ENCODE data around the gene SH3PXD2A.

The SH3PXD2A gene

GRCh38 chr10:103658049-103658577 lies 197.3 kb downstream of the SH3PXD2A start:
- Histone ChIP-seq H3K27ac (no peak overlapping the region), H3K4me1 (peaks cover 2% of the 10 kb centered on the region), H3K9me3 (ENCODE audit: control insufficient read depth, low read length) (no peaks in the 10 kb centered on the region), H3K4me2 (ENCODE audit: low read length) (no peak overlapping the region), H3K36me3 (ENCODE audit: control insufficient read depth, insufficient read depth, low read length) (no peaks in the 10 kb centered on the region), H2AFZ (no peak overlapping the region), H3K9ac (no peak overlapping the region), H3K4me3 (ENCODE audit: low read depth, low read length) (no peak overlapping the region), H3K27me3 (ENCODE audit: control insufficient read depth, insufficient read depth, low read length) (no peaks in the 10 kb centered on the region), H3K79me2 (peaks cover 6% of the 10 kb centered on the region)
- no peak for TF ChIP-seq CTCF (IDR thresholded peaks at IDR 0.05)

DNA sequence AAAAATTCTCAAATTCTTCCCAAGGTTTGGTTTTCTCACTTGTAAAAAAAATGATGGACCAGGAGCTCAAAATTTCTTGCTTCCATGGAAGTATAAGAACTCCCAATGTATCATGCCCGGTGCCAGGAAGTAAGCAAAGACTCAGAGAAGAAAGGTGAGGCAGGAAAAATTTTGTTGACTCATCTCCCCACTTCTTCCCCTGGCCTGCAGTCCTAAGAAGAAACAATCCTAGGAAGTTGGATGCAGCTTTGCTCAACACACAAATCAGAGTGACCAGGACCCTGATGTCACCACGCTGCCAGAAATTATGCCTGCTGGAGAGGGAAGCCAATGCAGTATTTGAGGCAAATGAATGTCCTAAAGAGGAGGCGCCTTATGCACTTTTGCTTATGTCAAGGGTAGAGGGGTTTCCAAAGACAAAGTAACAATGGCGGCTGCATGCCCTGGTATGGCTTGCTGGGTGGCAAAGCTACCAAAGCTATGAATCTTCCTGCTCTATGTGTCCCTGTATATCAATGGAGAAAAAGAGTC lies 198.2 kb downstream of the SH3PXD2A start:
- Histone ChIP-seq H3K79me2 (peaks cover 3% of the 10 kb centered on the region), H3K9me3 (ENCODE audit: control insufficient read depth, low read length) (no peaks in the 10 kb centered on the region), H3K27me3 (ENCODE audit: control insufficient read depth, insufficient read depth, low read length) (no peaks in the 10 kb centered on the region), H3K36me3 (ENCODE audit: control insufficient read depth, insufficient read depth, low read length) (no peaks in the 10 kb centered on the region), H2AFZ (no peak overlapping the region), H3K4me2 (ENCODE audit: low read length) (no peak overlapping the region), H3K9ac (no peak overlapping the region), H3K27ac (no peak overlapping the region), H3K4me1 (peaks cover 2% of the 10 kb centered on the region), H3K4me3 (ENCODE audit: low read depth, low read length) (no peak overlapping the region)
- no peak for TF ChIP-seq CTCF (IDR thresholded peaks at IDR 0.05)

DNA sequence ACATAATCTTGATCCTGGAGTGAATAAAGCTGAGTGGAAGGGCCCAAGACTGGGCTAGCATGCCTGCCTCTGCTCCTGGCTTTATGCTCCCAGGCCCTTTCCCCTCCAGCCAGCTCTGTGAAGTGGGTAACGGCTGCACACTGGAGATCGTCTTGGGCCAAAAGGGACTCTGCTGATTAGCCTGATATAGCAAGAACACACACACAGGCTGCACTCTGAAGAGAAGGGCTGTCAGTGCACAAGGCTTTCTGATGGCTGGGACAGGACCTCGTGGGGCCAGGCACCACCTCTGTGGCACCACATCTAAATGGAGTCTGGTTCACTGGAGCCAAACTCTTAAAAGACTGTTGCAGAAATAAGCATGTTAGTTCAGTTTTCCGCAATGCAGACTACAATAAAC lies 200.5 kb downstream of the SH3PXD2A start:
- no peak for TF ChIP-seq CTCF (IDR thresholded peaks at IDR 0.05)
- Histone ChIP-seq H3K4me1 (no peaks in the 10 kb centered on the region), H3K9me3 (ENCODE audit: control insufficient read depth, low read length) (no peaks in the 10 kb centered on the region), H3K4me2 (ENCODE audit: low read length) (no peak overlapping the region), H3K79me2 (peaks cover 3% of the 10 kb centered on the region), H3K27me3 (ENCODE audit: control insufficient read depth, insufficient read depth, low read length) (no peaks in the 10 kb centered on the region), H3K9ac (no peak overlapping the region), H3K4me3 (ENCODE audit: low read depth, low read length) (no peak overlapping the region), H3K36me3 (ENCODE audit: control insufficient read depth, insufficient read depth, low read length) (no peaks in the 10 kb centered on the region), H3K27ac (no peak overlapping the region), H2AFZ (no peak overlapping the region)

- Histone ChIP-seq H3K36me3 (ENCODE audit: control insufficient read depth, insufficient read depth, low read length) (no peaks in the 10 kb centered on the region), H3K9me3 (ENCODE audit: control insufficient read depth, low read length) (no peaks in the 10 kb centered on the region), H3K9ac (no peak overlapping the region), H3K4me2 (ENCODE audit: low read length) (no peak overlapping the region), H3K4me3 (ENCODE audit: low read depth, low read length) (no peak overlapping the region), H3K27me3 (ENCODE audit: control insufficient read depth, insufficient read depth, low read length) (no peaks in the 10 kb centered on the region), H3K27ac (no peak overlapping the region), H3K4me1 (no peaks in the 10 kb centered on the region), H3K79me2 (peaks cover 3% of the 10 kb centered on the region), H2AFZ (no peak overlapping the region)
- no peak for TF ChIP-seq CTCF (IDR thresholded peaks at IDR 0.05)
Observed at GRCh38 chr10:103653581-103654037, 201.8 kb downstream of the SH3PXD2A start.

Data from parathyroid adenoma (tissue), 2 donors.